GM23338 (cell line): ENCODE data around the gene GPR33. TPM values are rescaled to one million over a fixed set of nuclear protein-coding genes. Genes with fewer than 3 reads are reported as not detected.
A peak's percentile ranks its signal among the peaks of the same experiment; 100 is the strongest.

Experiments
- ATAC-seq: fragments of 200-7000 bp; cut with Tn5 transposase; 3 replicates; pipeline ENCODE4 v1.9.1; 2020
- DNase-seq: peaks from one replicate; pipeline ENCODE4 v3.0.0-alpha.2; 2015; ENCODE audit warnings: low spot score
- H2AFZ ChIP-seq: fragments of 200-600 bp; sonication (generic); 2 replicates; pipeline ENCODE4 v1.8.0; 2016; ENCODE audit warnings: antibody characterized with exemption, mild to moderate bottlenecking, moderate library complexity
- H3F3A ChIP-seq: fragments of 200-600 bp; sonication (generic); replicated peaks from 2 replicates; pipeline ENCODE4 v1.8.0; 2017; ENCODE audit warnings: antibody characterized with exemption, mixed run types, low read depth
- H3K27ac ChIP-seq: fragments of 200-600 bp; sonication (generic); 2 replicates; pipeline ENCODE4 v1.6.1; 2016; ENCODE audit warnings: low read depth
- H3K27me3 ChIP-seq: fragments of 200-600 bp; sonication (generic); 2 replicates; pipeline ENCODE4 v1.8.0; 2016; ENCODE audit warnings: mild to moderate bottlenecking, mixed run types, moderate library complexity; ENCODE audit not compliant: insufficient read depth
- H3K36me3 ChIP-seq: fragments of 200-600 bp; sonication (generic); 2 replicates; pipeline ENCODE4 v1.8.0; 2016; ENCODE audit warnings: mild to moderate bottlenecking; ENCODE audit not compliant: insufficient read depth
- H3K4me1 ChIP-seq: fragments of 200-600 bp; sonication (generic); 2 replicates; pipeline ENCODE4 v1.8.0; 2016; ENCODE audit warnings: mild to moderate bottlenecking, moderate library complexity; ENCODE audit not compliant: insufficient read depth
- H3K4me2 ChIP-seq: fragments of 200-600 bp; sonication (generic); 2 replicates; pipeline ENCODE4 v1.7.1; 2017; ENCODE audit warnings: mixed run types
- H3K4me3 ChIP-seq: fragments of 200-600 bp; sonication (generic); 2 replicates; pipeline ENCODE4 v1.6.1; 2016; ENCODE audit warnings: mixed run types
- H3K79me2 ChIP-seq: fragments of 200-600 bp; sonication (generic); replicated peaks from 2 replicates; pipeline ENCODE4 v1.8.0; 2017; ENCODE audit warnings: mild to moderate bottlenecking; ENCODE audit not compliant: insufficient read depth
- H3K9me2 ChIP-seq: fragments of 200-600 bp; sonication (generic); 2 replicates; pipeline ENCODE4 v1.8.0; 2017; ENCODE audit not compliant: insufficient read depth
- H4K20me1 ChIP-seq: fragments of 200-600 bp; sonication (generic); replicated peaks from 2 replicates; pipeline ENCODE4 v1.8.0; 2017; ENCODE audit warnings: mild to moderate bottlenecking; ENCODE audit not compliant: insufficient read depth
- H3K27ac Mint-ChIP-seq: 2 replicates; pipeline ENCODE4 v1.8.0; 2020; ENCODE audit warnings: inconsistent platforms, mild to moderate bottlenecking, moderate library complexity, mixed read lengths
- H3K27me3 Mint-ChIP-seq: 3 replicates; pipeline ENCODE4 v1.8.0; 2022; ENCODE audit warnings: low read depth, mild to moderate bottlenecking, moderate library complexity, mixed read lengths, inconsistent platforms; ENCODE audit not compliant: insufficient read depth, poor library complexity
- H3K36me3 Mint-ChIP-seq: 3 replicates; pipeline ENCODE4 v1.8.0; 2021; ENCODE audit warnings: low read depth, mild to moderate bottlenecking, inconsistent platforms, moderate library complexity, mixed read lengths
- H3K4me1 Mint-ChIP-seq: 3 replicates; pipeline ENCODE4 v1.8.0; 2020; ENCODE audit warnings: mild to moderate bottlenecking, inconsistent platforms, mixed read lengths
- H3K4me3 Mint-ChIP-seq: 3 replicates; pipeline ENCODE4 v1.8.0; 2021; ENCODE audit warnings: moderate library complexity, mild to moderate bottlenecking, inconsistent platforms, mixed read lengths
- H3K9me3 Mint-ChIP-seq: 3 replicates; pipeline ENCODE4 v1.8.0; 2020; ENCODE audit warnings: moderate library complexity, mild to moderate bottlenecking, inconsistent platforms, mixed read lengths
- CREB1 ChIP-seq: fragments of 250-450 bp; sonication (Bioruptor Pico); IDR thresholded peaks from 2 replicates; pipeline ENCODE4 v1.5.0; 2020; ENCODE audit warnings: low read depth, mild to moderate bottlenecking, moderate library complexity
- ETS1 ChIP-seq: IDR thresholded peaks from 2 replicates; pipeline ENCODE4 v1.6.1; 2016; ENCODE audit warnings: antibody characterized with exemption
- EZH2 ChIP-seq: fragments of 200-600 bp; sonication (generic); IDR thresholded peaks from one replicate; pipeline ENCODE4 v1.8.0; 2017; ENCODE audit warnings: antibody characterized with exemption, mild to moderate bottlenecking, low read depth; ENCODE audit not compliant: unreplicated experiment
- EZH2phosphoT487 ChIP-seq: fragments of 200-600 bp; sonication (generic); IDR thresholded peaks from one replicate; pipeline ENCODE4 v1.8.1; 2018; ENCODE audit warnings: antibody characterized with exemption; ENCODE audit not compliant: unreplicated experiment
- JUNB ChIP-seq: IDR thresholded peaks from one replicate; pipeline ENCODE4 v1.6.1; 2016; ENCODE audit warnings: antibody characterized with exemption; ENCODE audit not compliant: unreplicated experiment
- NANOG ChIP-seq: IDR thresholded peaks from 2 replicates; pipeline ENCODE4 v1.6.1; 2016; ENCODE audit warnings: antibody characterized with exemption, borderline replicate concordance
- POLR2AphosphoS5 ChIP-seq: IDR thresholded peaks from 2 replicates; pipeline ENCODE4 v1.6.1; 2016; ENCODE audit warnings: antibody characterized with exemption, low read depth
- REST ChIP-seq: IDR thresholded peaks from one replicate; pipeline ENCODE4 v1.6.1; 2018; ENCODE audit warnings: antibody characterized with exemption; ENCODE audit not compliant: unreplicated experiment
- STAT1 ChIP-seq: IDR thresholded peaks from one replicate; pipeline ENCODE4 v1.6.1; 2016; ENCODE audit warnings: antibody characterized with exemption; ENCODE audit not compliant: unreplicated experiment
- ZNF114 ChIP-seq: fragments of 250-450 bp; sonication (Bioruptor Pico); IDR thresholded peaks from 2 replicates; pipeline ENCODE4 v1.5.0; 2020; ENCODE audit warnings: mild to moderate bottlenecking, moderate library complexity
- ZNF331 ChIP-seq: fragments of 250-450 bp; sonication (Bioruptor Pico); IDR thresholded peaks from 2 replicates; pipeline ENCODE4 v1.5.0; 2020; ENCODE audit warnings: low read depth, mild to moderate bottlenecking, moderate library complexity
- polyA plus RNA-seq: library from polyadenylated mRNA; unstranded; fragments of >200 nt; fragmentation: Nextera tagmentation; extraction: Ambion mirVana; gene quantifications from 2 replicates; pipeline ENCODE4 v1.2.1, GENCODE V29; 2016
- total RNA-seq: library from RNA; depleted of rRNA; stranded (reverse); fragments of >200 nt; shearing (Covaris generic); gene quantifications from 2 replicates; pipeline ENCODE4 v1.2.3, GENCODE V29; 2014
- TF ChIP-seq, protein P1 (sequence below): fragments of 250-450 bp; sonication (Bioruptor Pico); IDR thresholded peaks from 2 replicates; pipeline ENCODE4 v1.5.0; 2020; ENCODE audit warnings: mild to moderate bottlenecking, moderate library complexity
- TF ChIP-seq, protein P2 (sequence below), 2 experiments: fragments of 200-600 bp in 1 of 2; sonication (generic) in 1 of 2; conservative IDR thresholded peaks; 2 replicates each; pipeline versions ENCODE4 v1.5.1 to v1.6.1; 2016 to 2017; ENCODE audit warnings: antibody characterized with exemption in 2 of 2, low read depth in 2 of 2, mild to moderate bottlenecking in 2 of 2, moderate library complexity in 1 of 2

Gene GPR33
- total and polyA plus RNA-seq, 2 experiments from 2014 or later = not detected

- no peaks in the 10 kb centered on the region for H3F3A ChIP-seq
- peak overlapping the region; percentile 59; the same call in 1 of the 2 replicates for H3K27ac Mint-ChIP-seq
- H4K20me1 ChIP-seq = no peaks in the 10 kb centered on the region
- peaks cover 7% of the 10 kb centered on the region; the same call in 1 of the 2 replicates for H3K79me2 ChIP-seq
- no peaks in the 10 kb centered on the region for H3K27me3 ChIP-seq
- H3K9me3 Mint-ChIP-seq = no peaks in the 10 kb centered on the region; the same call in 2 of the 3 replicates
- no peaks in the 10 kb centered on the region for H3K9me2 ChIP-seq
- peaks cover 6% of the 10 kb centered on the region for H3K4me1 ChIP-seq
- ATAC-seq (no peak), DNase-seq (no peak)
- H3K4me3 ChIP-seq = peak overlapping the region; percentile 66
- TF ChIP-seq EZH2 (no peak), STAT1 (no peak), NANOG (no peak), REST (no peak), CREB1 (CRISPR knock-in tag) (no peak), ZNF331 (CRISPR knock-in tag) (no peak), EZH2phosphoT487 (no peak), POLR2AphosphoS5 (no peak), JUNB (no peak), ZNF114 (CRISPR knock-in tag) (no peak), ETS1 (no peak)
- TF ChIP-seq, protein P1, sequence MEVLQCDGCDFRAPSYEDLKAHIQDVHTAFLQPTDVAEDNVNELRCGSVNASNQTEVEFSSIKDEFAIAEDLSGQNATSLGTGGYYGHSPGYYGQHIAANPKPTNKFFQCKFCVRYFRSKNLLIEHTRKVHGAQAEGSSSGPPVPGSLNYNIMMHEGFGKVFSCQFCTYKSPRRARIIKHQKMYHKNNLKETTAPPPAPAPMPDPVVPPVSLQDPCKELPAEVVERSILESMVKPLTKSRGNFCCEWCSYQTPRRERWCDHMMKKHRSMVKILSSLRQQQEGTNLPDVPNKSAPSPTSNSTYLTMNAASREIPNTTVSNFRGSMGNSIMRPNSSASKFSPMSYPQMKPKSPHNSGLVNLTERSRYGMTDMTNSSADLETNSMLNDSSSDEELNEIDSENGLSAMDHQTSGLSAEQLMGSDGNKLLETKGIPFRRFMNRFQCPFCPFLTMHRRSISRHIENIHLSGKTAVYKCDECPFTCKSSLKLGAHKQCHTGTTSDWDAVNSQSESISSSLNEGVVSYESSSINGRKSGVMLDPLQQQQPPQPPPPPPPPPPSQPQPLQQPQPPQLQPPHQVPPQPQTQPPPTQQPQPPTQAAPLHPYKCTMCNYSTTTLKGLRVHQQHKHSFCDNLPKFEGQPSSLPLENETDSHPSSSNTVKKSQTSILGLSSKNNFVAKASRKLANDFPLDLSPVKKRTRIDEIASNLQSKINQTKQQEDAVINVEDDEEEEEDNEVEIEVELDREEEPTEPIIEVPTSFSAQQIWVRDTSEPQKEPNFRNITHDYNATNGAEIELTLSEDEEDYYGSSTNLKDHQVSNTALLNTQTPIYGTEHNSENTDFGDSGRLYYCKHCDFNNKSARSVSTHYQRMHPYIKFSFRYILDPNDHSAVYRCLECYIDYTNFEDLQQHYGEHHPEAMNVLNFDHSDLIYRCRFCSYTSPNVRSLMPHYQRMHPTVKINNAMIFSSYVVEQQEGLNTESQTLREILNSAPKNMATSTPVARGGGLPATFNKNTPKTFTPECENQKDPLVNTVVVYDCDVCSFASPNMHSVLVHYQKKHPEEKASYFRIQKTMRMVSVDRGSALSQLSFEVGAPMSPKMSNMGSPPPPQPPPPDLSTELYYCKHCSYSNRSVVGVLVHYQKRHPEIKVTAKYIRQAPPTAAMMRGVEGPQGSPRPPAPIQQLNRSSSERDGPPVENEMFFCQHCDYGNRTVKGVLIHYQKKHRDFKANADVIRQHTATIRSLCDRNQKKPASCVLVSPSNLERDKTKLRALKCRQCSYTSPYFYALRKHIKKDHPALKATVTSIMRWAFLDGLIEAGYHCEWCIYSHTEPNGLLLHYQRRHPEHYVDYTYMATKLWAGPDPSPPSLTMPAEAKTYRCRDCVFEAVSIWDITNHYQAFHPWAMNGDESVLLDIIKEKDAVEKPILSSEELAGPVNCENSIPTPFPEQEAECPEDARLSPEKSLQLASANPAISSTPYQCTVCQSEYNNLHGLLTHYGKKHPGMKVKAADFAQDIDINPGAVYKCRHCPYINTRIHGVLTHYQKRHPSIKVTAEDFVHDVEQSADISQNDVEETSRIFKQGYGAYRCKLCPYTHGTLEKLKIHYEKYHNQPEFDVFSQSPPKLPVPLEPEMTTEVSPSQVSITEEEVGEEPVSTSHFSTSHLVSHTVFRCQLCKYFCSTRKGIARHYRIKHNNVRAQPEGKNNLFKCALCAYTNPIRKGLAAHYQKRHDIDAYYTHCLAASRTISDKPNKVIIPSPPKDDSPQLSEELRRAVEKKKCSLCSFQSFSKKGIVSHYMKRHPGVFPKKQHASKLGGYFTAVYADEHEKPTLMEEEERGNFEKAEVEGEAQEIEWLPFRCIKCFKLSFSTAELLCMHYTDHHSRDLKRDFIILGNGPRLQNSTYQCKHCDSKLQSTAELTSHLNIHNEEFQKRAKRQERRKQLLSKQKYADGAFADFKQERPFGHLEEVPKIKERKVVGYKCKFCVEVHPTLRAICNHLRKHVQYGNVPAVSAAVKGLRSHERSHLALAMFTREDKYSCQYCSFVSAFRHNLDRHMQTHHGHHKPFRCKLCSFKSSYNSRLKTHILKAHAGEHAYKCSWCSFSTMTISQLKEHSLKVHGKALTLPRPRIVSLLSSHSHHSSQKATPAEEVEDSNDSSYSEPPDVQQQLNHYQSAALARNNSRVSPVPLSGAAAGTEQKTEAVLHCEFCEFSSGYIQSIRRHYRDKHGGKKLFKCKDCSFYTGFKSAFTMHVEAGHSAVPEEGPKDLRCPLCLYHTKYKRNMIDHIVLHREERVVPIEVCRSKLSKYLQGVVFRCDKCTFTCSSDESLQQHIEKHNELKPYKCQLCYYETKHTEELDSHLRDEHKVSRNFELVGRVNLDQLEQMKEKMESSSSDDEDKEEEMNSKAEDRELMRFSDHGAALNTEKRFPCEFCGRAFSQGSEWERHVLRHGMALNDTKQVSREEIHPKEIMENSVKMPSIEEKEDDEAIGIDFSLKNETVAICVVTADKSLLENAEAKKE (CRISPR knock-in tag) = no peak
- TF ChIP-seq, protein P2, sequence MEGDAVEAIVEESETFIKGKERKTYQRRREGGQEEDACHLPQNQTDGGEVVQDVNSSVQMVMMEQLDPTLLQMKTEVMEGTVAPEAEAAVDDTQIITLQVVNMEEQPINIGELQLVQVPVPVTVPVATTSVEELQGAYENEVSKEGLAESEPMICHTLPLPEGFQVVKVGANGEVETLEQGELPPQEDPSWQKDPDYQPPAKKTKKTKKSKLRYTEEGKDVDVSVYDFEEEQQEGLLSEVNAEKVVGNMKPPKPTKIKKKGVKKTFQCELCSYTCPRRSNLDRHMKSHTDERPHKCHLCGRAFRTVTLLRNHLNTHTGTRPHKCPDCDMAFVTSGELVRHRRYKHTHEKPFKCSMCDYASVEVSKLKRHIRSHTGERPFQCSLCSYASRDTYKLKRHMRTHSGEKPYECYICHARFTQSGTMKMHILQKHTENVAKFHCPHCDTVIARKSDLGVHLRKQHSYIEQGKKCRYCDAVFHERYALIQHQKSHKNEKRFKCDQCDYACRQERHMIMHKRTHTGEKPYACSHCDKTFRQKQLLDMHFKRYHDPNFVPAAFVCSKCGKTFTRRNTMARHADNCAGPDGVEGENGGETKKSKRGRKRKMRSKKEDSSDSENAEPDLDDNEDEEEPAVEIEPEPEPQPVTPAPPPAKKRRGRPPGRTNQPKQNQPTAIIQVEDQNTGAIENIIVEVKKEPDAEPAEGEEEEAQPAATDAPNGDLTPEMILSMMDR (conservative IDR thresholded peaks at IDR 0.05; ENCODE audit: low read depth in 2 of 2) = no peak
- peak overlapping the region; percentile 99 for H3K4me3 Mint-ChIP-seq
- H3K36me3 Mint-ChIP-seq = peaks cover 2% of the 10 kb centered on the region; the same call in 1 of the 3 replicates
- no peak overlapping the region for H3K27ac ChIP-seq
- H2AFZ ChIP-seq = peak overlapping the region; percentile 39; the same call in 1 of the 2 replicates
- H3K4me2 ChIP-seq = peak overlapping the region; percentile 72
- H3K4me1 Mint-ChIP-seq = peaks cover 23% of the 10 kb centered on the region
- no peaks in the 10 kb centered on the region for H3K36me3 ChIP-seq
- H3K27me3 Mint-ChIP-seq = peaks cover 5% of the 10 kb centered on the region
These were observed 29.9 kb downstream of the GPR33 start for GRCh38 chr14:31457665-31458659.
